GM19238 (cell line): ENCODE results near the gene BBLN.
"Not testable (repeated sequence)": the region's sequence is repeated elsewhere in the genome, so short reads cannot be mapped to it uniquely, and the experiment has no call there.

Experiments used
- DNase-seq: peaks from one replicate; pipeline ENCODE4 v3.0.0; 2011; ENCODE audit warnings: low spot score; ENCODE audit not compliant: insufficient read length

The BBLN gene

DNA sequence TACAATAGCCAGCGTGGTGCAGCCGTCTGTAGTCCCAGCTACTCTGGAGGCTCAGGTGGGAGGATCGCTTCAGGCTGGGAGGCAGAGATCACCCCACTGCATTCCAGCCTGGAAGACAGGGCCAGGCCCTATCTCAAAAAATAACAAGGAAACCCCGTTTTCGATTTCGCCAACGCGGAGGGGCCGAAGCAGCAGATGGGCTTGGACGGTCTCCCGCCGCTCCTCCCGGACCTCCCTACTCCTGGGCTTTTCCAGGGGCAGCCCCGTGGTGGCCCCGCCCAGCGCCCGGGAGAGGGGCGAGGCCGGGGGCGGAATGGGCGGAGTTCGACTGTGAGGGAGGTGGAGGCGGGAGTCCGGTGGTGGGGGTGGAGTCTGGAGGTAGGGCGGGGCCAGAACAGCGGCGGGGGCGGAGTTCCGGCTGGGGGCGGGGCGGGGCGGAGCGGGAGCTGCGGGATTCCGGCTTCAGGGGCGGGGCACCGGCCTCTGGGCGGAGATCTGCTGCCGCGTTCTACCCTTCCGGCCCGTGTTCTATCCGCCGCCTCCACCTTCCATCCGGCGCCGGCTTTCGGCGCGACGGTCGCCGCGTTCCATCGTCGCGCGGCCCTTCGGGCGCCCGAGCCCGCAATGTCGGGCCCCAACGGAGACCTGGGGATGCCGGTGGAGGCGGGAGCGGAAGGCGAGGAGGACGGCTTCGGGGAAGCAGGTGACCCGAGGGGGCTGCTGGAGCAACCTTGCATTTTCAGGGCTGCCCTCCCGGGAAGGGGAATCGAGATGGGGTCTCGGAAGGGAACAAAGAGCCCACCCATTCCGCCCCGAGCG is at the start of gene BBLN:
TSS of gene BBLN (plus strand) at position 482 of the 819 bp plus-strand sequence. CDS start at position 625, 143 bp downstream.
- peak; percentile 98 for DNase-seq

DNA sequence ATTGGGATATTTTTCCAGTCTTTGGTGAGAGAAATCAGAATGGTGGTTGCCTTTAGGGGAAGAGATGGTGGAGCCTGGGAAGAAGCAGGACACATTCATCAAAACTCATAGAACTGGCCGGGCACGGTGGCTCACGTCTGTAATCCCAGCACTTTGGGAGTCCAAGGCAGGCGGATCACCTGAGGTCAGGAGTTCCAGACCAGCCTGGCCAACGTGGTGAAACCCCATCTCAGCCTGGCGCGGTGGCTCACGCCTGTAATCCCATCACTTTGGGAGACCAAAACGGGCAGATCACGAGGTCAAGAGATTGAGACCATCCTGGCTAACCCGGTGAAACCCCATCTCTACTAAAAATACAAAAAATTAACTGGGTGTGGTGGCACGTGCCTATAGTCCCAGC is 48.3 kb upstream of the BBLN start:
- not testable (repeated sequence) for DNase-seq

- DNase-seq, result no peak
These were observed 46.3 kb upstream of the BBLN start for GRCh38 chr9:128113526-128114325.

- DNase-seq, result no peak
These were observed 45.5 kb upstream of the BBLN start for GRCh38 chr9:128114326-128115186.

DNA sequence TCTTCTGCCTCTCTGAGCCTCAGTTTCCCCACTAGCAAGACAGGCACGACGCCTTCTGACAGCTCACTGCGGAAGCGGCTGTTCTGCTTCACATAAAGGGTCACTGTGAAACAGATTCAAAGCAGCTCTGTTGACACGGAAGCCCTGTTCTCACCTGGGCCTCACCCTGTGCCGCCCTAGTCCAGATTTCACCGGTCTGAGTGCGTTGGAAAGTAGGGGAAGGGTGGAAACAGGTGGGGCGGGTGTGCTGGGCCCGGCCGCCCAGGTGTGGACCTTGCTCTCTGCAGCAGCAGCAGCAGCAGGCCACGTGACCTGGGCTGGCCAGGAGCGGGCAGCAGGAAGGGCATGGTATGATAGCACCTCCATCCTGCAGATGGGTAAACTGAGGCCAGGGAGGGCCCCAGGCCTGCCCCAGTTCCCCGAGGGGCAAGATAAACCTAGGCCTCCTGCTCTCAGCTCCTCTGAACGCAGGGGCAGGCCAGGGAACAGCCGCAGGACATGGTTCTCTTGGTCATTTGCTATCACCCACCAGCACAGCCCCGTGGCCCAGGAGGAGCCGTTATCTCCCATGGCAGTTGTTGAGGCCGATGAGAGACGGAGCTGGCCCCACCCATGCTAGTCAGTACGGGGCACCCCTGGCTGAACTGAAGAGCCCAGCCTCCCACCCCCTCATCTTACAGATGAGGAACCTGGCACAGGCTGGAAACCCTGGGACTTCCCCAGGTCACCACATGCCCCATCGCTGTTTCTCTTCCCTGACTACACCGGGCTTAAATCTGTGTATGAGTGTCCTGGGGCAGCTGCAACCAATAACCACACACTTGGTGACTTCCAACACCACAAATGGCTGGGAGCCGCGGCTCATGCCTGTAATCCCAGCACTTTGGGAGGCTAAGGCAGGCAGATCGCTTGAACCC is 44.6 kb upstream of the BBLN start:
- DNase-seq, result peak; percentile 48

DNA sequence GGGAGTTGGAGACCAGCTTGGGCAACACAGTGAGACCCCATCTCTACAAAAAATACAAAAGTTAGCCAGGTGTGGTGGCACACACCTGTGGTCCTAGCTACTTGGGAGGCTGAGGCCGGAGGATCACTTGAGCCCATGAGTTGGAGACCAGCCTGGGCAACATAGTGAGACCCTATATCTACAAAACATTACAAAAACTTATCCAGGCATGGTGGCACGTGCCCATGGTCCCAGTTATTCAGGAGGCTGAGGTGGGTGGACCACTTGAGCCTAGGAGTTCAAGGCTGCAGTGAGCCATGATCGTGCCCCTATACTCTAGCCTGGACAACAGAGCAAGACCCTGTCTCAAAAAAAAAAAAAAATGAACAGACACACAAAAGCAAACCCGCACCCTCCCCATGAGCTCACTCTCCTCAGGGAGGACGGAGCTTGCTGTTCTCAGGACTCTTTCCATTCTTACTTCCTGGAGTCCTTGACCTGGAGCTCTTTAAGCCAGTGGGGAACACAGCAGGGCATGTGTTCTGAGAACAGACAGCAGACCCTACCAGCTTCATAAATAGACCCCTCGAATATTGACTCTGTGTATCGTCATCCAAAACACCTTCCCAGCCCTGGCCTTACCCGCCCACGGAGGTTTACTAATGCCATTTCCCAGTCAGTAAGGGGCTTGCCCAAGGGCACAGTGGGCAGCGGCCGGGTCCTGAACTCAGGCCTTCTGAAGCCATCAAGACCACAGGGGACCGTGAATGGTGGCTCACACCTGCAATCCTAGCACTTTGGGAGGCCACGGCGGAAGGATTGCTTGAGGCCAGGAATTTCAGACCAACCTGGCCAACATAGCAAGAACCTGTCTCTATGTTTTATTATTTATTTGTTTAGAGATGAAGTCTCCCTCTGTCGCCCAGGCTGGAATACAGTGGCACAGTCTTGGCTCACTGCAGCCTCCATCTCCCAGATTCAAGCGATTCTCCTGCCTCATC is 43.7 kb upstream of the BBLN start:
- no peak for DNase-seq

DNA sequence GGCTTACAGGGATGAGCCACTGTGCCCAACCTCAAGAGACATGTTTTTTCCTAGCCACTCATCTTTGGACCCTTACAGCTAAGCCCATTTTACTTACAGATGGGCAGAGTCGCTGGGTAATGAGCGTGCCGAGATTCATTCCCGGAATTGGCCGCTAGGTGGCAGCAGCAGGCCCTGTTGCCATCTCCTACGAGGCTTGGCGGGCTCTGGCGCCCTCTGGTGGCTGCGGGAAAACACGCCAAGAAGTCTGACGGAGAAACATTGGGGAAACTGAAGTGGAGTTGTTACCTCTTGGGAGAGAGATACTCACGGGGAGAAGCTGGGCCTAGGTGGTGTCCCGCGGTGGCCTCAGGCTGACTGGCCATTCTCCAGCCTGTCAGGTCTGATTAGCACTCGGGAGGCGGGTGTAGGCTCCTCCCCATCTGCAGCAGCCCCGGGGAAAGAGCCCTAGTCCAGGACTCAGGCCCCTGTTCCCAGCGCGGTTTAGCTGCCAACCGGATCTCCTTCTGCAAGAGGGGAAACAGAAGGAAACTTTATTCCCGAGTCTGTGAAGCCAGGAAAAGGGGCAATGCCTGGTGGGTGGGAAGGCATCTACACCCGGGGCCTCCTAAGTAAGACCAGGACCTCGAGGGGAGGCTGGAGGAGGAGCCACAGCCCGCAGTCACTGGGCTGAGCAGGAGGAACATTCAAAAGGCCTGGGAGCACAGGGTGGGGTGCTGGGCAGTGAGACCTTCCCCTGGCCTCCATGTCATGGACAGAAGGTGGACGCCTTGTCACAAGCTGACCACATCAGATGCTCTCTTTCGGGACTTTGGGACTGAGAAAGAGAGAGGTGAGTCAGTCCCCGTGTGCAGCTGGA is 42.2 kb upstream of the BBLN start:
- DNase-seq, result peak; percentile 86

GRCh38 chr9:128118472-128118857 is 41.6 kb upstream of the BBLN start:
- DNase-seq, result no peak

- DNase-seq, result no peak
These were observed 40.9 kb upstream of the BBLN start for GRCh38 chr9:128118971-128119665.

DNA sequence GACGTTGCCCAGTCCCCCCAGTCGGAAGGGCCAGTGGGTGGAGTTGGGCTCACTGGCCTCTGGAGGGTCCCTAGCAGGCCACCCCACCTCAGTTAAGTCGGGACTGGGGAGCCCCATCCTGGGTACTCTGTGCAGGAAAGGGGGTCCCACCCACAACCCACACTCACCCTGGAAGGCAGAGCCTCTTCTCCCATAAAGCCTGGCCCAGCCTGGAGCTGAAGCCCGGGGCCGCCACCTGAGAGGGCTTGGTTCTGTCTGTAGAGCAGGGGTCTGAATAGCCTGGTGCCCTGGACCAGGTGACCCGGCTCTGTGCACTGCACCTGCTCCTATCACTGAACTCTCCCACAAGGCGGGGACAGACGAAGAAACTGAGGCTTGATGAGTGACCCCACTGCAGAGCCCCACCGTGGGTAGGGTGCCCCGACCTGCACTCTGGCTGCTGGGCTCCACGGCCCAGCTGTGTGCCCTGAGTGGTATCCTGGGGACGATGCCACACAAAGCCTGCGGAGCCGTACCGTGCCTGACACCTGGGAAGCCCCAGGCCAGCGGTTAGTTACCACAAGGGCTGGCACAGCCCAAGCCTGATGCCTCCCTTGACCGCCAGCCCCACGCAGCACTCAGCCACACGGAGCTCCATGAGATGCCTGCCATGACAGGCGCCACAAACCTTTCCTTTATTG is 39.9 kb upstream of the BBLN start:
- no peak for DNase-seq

DNA sequence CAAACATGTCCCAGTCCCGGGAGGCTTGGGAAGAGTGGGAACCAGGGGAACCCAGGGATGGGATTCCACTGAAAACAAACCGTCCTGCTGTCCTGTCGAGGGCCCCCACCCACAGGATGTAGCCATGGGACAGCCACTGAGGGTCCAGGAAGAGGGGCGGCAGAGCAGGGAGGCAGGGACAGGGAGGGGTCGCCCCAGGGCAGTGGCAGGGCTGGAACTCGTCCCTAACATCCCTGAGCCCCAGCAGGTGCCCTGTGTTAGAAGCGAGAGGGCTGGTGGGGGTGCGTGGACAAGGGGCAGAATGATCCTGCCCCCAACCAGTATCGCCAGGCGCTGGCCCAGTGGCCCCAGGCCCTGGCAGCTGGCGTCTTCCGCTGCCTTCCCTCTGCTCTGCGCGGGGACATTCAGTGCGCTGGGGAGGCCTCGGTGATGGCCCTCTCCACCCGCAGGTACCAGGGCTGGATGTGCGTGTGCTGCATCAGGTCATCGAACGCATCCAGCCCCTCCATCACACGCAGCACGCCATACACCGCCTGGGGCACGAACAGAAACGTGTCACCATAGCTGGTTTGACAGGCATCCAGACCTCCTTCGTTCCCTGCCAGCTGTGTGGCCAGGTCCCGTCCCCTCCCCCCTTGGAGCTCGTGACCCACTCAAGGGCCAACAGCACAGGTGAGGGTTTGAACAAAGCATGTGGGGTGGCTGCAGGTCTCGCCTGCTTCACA is 39.2 kb upstream of the BBLN start:
- no peak for DNase-seq

DNA sequence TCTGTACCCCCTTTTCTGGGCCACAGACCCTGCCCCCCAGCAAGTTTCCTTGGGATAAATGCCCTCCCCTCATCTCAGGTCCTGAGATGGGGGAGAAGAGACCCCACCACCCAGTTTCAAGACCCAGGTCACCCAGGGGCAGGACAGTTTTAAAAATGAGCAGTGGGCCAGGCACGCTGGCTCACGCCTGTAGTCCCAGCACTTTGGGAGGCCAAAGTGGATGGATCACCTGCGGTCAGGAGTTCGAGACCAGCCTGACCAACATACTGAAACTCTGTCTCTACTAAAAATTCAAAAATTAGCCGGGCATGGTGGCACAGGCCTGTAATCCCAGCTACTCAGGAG is 38.6 kb upstream of the BBLN start:
- no peak for DNase-seq

DNA sequence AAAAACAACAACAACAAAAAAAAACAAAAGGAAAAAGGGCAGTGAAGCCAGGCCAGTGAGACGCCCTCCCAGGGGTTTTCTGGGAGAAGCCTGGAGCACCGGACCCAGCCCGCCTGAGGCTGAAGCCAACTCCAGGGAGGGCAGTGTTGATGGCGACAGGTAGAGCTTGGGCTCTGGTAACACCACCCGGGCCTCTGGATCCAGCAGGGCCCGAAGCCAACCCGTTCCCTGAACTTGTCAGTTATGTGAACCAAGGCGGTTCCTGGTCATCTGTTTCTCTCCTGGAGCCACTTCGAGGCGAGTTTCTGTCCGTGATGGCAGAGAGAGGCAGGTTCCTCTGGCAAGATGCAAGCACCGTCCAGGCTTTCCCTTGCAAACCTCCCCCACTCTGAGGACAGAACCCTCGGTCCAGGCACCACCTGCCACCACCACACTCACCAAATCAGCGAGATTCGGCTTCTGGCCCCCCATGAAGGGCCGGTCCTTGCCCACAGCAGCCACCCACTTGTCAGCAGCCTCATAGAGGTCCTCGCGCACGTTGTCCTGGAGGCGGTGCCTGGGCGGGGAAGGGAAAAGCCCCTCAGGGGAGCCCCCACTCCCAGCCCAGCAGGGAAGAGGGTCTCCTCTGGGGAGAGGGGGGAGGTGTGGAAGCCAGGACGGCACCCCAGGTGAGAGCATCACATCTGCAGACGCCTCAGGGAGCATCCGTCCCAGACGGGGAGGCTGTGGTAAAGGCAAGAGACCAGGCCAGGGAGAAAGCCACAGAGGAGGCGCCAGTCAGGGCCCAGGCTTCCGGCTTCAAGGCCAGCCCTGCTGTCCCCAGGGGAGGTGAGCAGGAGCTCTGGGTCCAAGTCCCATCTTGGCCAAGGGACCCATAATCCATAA is 37.9 kb upstream of the BBLN start:
- DNase-seq, result no peak

GRCh38 chr9:128122809-128123175 is 37.3 kb upstream of the BBLN start:
- no peak for DNase-seq

DNA sequence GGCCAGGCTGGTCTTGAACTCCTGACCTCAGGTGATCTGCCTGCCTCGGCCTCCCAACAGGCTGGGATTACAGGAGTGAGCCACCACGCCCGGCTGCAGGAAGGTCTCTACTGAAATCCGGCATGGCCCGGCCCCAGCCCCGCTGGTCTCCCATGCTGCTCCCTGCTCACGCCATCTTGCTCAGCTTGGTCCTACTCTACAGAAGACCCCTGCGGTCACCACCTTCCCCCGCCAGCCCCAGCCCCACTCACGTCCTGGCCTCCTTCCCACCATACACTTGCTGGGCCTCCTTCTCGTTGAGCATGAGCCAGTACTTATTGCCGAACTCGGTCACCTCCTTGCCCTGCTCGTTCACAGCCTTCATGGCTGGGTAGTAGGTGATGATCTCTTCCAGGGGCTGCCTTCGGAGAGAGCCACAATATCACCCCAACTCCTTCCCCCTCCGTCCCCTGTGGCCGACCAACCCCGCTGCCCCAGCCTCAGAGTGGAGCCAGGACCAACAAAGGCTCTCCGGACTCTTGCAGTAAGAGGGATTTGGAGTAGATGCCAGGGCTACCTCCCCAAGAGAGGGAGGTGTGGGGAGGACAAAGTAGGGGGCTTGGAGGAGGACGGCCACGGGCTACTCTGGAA is 36.5 kb upstream of the BBLN start:
- DNase-seq, result no peak
